IMR-90 (cell line): ENCODE measurements around the gene ROR2.

Experiments used
- BHLHE40 ChIP-seq: fragments of 150-350 bp; IDR thresholded peaks from 2 replicates; pipeline ENCODE4 v1.6.1; 2016; ENCODE audit warnings: mild to moderate bottlenecking, low read depth, low read length
- CHD1 ChIP-seq: IDR thresholded peaks from 2 replicates; pipeline ENCODE4 v1.6.1; 2012; ENCODE audit warnings: low read depth, low read length, improper control_type of control experiment
- ELK1 ChIP-seq: fragments of 150-350 bp; IDR thresholded peaks from 2 replicates; pipeline ENCODE4 v1.6.1; 2016; ENCODE audit warnings: low read depth, mild to moderate bottlenecking, low read length, moderate library complexity, borderline replicate concordance
- FOS ChIP-seq: fragments of 150-350 bp; IDR thresholded peaks from 2 replicates; pipeline ENCODE4 v1.6.1; 2016; ENCODE audit warnings: low read depth, low read length
- MAZ ChIP-seq: IDR thresholded peaks from 2 replicates; pipeline ENCODE4 v1.6.1; 2012; ENCODE audit warnings: low read depth, mild to moderate bottlenecking, low read length, improper control_type of control experiment, moderate library complexity, borderline replicate concordance
- MXI1 ChIP-seq: IDR thresholded peaks from 2 replicates; pipeline ENCODE4 v1.6.1; 2012; ENCODE audit warnings: low read depth, mild to moderate bottlenecking, low read length, moderate library complexity, borderline replicate concordance
- POLR2A ChIP-seq: IDR thresholded peaks from 2 replicates; pipeline ENCODE4 v1.6.1; 2012; ENCODE audit warnings: mild to moderate bottlenecking, low read depth, low read length
- RAD21 ChIP-seq: IDR thresholded peaks from 2 replicates; pipeline ENCODE4 v1.6.1; 2012; ENCODE audit warnings: low read length, improper control_type of control experiment
- RCOR1 ChIP-seq: IDR thresholded peaks from 2 replicates; pipeline ENCODE4 v1.6.1; 2012; ENCODE audit warnings: mild to moderate bottlenecking, low read length, improper control_type of control experiment; ENCODE audit not compliant: insufficient replicate concordance
- RFX5 ChIP-seq: IDR thresholded peaks from 2 replicates; pipeline ENCODE4 v1.8.0; 2012; ENCODE audit warnings: low read depth, mild to moderate bottlenecking, low read length, moderate library complexity
- SMC3 ChIP-seq: fragments of 150-350 bp; IDR thresholded peaks from 2 replicates; pipeline ENCODE4 v1.6.1; 2016; ENCODE audit warnings: low read depth, mild to moderate bottlenecking, antibody characterized with exemption, low read length, moderate library complexity
- TF ChIP-seq, protein P1 (sequence below): conservative IDR thresholded peaks from 2 replicates; pipeline ENCODE4 v1.5.1; 2012; ENCODE audit warnings: mild to moderate bottlenecking, low read depth, low read length, improper control_type of control experiment
- TF ChIP-seq, protein P2 (sequence below): fragments of 150-350 bp; IDR thresholded peaks from 2 replicates; pipeline ENCODE4 v1.6.1; 2017; ENCODE audit warnings: mild to moderate bottlenecking, antibody characterized with exemption, low read length, low read depth

DNA sequence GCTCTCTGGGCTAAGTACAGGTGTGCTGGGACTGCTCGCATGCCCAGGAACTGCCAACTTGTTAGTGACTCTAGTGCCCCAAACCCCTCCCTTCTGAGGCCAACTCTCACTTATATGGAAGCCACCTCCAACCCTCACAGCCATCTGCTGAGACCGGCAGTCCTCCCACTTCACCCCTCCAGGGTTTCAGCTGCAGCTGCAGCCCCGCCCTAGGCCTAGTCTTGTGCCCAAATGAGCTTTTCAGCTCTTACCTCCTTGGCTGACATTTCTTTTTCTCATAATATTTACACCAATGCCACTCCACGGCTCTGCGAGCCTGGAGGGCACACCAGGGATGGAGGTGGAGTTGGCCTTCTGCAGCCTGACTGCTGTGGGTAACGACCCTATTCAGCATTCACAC lies 166.6 kb downstream of the ROR2 start:
- TF ChIP-seq RFX5: no peak
- TF ChIP-seq RAD21: no peak
- no peak for TF ChIP-seq FOS
- TF ChIP-seq MAZ: no peak
- TF ChIP-seq, protein P1, sequence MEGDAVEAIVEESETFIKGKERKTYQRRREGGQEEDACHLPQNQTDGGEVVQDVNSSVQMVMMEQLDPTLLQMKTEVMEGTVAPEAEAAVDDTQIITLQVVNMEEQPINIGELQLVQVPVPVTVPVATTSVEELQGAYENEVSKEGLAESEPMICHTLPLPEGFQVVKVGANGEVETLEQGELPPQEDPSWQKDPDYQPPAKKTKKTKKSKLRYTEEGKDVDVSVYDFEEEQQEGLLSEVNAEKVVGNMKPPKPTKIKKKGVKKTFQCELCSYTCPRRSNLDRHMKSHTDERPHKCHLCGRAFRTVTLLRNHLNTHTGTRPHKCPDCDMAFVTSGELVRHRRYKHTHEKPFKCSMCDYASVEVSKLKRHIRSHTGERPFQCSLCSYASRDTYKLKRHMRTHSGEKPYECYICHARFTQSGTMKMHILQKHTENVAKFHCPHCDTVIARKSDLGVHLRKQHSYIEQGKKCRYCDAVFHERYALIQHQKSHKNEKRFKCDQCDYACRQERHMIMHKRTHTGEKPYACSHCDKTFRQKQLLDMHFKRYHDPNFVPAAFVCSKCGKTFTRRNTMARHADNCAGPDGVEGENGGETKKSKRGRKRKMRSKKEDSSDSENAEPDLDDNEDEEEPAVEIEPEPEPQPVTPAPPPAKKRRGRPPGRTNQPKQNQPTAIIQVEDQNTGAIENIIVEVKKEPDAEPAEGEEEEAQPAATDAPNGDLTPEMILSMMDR: no peak
- no peak for TF ChIP-seq SMC3
- no peak for TF ChIP-seq MXI1
- no peak for TF ChIP-seq CHD1
- no peak for TF ChIP-seq POLR2A
- TF ChIP-seq ELK1: no peak
- no peak for TF ChIP-seq RCOR1
- no peak for TF ChIP-seq BHLHE40
- TF ChIP-seq, protein P2, sequence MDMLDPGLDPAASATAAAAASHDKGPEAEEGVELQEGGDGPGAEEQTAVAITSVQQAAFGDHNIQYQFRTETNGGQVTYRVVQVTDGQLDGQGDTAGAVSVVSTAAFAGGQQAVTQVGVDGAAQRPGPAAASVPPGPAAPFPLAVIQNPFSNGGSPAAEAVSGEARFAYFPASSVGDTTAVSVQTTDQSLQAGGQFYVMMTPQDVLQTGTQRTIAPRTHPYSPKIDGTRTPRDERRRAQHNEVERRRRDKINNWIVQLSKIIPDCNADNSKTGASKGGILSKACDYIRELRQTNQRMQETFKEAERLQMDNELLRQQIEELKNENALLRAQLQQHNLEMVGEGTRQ: no peak
